Thyroid gland (tissue), 4 donors: ENCODE measurements around the gene BCAS3.

ENCODE experiments used
- POLR2A ChIP-seq, 2 donors: fragments of 450-650 bp; IDR thresholded peaks; one replicate each; pipeline ENCODE4 v1.6.1; 2017; ENCODE audit warnings: antibody characterized with exemption in 2 of 2, mild to moderate bottlenecking in 2 of 2, moderate library complexity in 1 of 2
- TF ChIP-seq, protein P1 (sequence below), 6 experiments: fragments of 200-600 bp in 3 of 6; fragments of 450-650 bp in 3 of 6; sonication (generic) in 3 of 6; IDR thresholded peaks; one replicate each; pipeline ENCODE4 v1.5.1; 2016 to 2019; ENCODE audit warnings: antibody characterized with exemption in 6 of 6, mild to moderate bottlenecking in 2 of 6, inconsistent platforms in 1 of 6, moderate library complexity in 1 of 6

DNA sequence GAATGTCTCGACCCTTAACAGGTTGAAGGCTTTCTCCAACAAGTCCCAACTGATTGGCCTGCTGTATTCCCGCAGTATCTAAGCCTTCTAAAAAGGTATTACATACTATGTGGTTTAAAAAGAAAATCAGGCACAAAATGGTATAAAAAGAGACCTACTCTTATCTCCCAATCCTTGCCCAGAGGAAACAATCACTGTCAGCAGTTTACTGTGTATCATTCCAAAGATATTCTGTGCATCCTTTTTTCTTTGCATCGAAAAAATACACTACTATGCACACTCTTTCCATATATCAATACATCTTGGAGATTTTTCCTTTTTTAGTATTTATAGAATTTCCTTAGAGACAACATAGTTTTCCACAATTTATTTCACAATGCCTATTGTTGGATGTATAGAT, 603.2 kb downstream of the BCAS3 start:
- TF ChIP-seq, protein P1, sequence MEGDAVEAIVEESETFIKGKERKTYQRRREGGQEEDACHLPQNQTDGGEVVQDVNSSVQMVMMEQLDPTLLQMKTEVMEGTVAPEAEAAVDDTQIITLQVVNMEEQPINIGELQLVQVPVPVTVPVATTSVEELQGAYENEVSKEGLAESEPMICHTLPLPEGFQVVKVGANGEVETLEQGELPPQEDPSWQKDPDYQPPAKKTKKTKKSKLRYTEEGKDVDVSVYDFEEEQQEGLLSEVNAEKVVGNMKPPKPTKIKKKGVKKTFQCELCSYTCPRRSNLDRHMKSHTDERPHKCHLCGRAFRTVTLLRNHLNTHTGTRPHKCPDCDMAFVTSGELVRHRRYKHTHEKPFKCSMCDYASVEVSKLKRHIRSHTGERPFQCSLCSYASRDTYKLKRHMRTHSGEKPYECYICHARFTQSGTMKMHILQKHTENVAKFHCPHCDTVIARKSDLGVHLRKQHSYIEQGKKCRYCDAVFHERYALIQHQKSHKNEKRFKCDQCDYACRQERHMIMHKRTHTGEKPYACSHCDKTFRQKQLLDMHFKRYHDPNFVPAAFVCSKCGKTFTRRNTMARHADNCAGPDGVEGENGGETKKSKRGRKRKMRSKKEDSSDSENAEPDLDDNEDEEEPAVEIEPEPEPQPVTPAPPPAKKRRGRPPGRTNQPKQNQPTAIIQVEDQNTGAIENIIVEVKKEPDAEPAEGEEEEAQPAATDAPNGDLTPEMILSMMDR (IDR thresholded peaks at IDR 0.05) = no peak
- no peak for TF ChIP-seq POLR2A (IDR thresholded peaks at IDR 0.05)
